Liver (tissue), 3 donors: ENCODE data around the gene ZNF726.

Experiments
- FOXA1 ChIP-seq: IDR thresholded peaks from 2 replicates; pipeline ENCODE4 v1.6.1; 2016; ENCODE audit warnings: antibody characterized with exemption
- GABPA ChIP-seq, 2 donors: IDR thresholded peaks in 1 of 2; conservative IDR thresholded peaks in 1 of 2; 2 replicates each; pipeline ENCODE4 v1.6.1; 2016; ENCODE audit warnings: antibody characterized with exemption in 2 of 2, mild to moderate bottlenecking in 1 of 2, moderate library complexity in 1 of 2
- HNF4A ChIP-seq, 2 donors: conservative IDR thresholded peaks; 2 replicates each; pipeline ENCODE4 v1.6.1; 2016; ENCODE audit warnings: antibody characterized with exemption in 2 of 2, mild to moderate bottlenecking in 2 of 2
- JUND ChIP-seq, 2 donors: IDR thresholded peaks; 2 replicates each; pipeline ENCODE4 v1.6.1; 2016; ENCODE audit warnings: antibody characterized with exemption in 2 of 2
- RAD21 ChIP-seq, 2 donors: IDR thresholded peaks; 2 replicates each; pipeline ENCODE4 v1.6.1; 2016; ENCODE audit warnings: antibody characterized with exemption in 2 of 2, mild to moderate bottlenecking in 2 of 2
- SP1 ChIP-seq: IDR thresholded peaks from 2 replicates; pipeline ENCODE4 v1.6.1; 2018; ENCODE audit warnings: antibody characterized with exemption, mild to moderate bottlenecking
- TF ChIP-seq, protein P1 (sequence below): fragments of 150-350 bp; IDR thresholded peaks from 2 replicates; pipeline ENCODE4 v1.5.1; 2017; ENCODE audit warnings: improper control_type of control experiment, low read depth, low read length; ENCODE audit not compliant: missing input control
- TF ChIP-seq, protein P2 (sequence below): IDR thresholded peaks from 2 replicates; pipeline ENCODE4 v1.6.1; 2016; ENCODE audit warnings: antibody characterized with exemption, mild to moderate bottlenecking
- TF ChIP-seq, protein P3 (sequence below): IDR thresholded peaks from 2 replicates; pipeline ENCODE4 v1.6.1; 2016; ENCODE audit warnings: antibody characterized with exemption
- TF ChIP-seq, protein P4 (sequence below): IDR thresholded peaks from 2 replicates; pipeline ENCODE4 v1.6.1; 2016; ENCODE audit warnings: antibody characterized with exemption
- donor health status: healthy.
- donor health status: healthy.

DNA sequence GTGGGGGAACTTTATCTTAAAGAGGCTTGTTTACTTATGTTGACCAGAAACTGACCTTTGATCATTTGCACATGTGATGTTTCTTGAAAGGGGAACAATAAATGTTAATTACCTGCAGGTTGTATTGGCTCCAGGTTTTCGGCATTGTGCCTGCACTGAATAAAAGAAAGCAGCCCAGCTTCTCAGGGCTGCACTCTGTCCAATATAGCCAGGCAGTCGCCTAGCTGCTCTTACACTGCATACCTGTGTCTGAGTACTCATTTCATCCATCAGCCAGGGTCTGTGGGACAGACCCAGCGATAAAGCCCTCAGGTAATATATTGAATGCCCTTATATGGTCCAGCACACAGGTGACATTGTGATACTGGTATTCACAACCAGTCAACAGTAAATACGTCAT is 8.9 kb upstream of the ZNF726 start:
- TF ChIP-seq, protein P1, sequence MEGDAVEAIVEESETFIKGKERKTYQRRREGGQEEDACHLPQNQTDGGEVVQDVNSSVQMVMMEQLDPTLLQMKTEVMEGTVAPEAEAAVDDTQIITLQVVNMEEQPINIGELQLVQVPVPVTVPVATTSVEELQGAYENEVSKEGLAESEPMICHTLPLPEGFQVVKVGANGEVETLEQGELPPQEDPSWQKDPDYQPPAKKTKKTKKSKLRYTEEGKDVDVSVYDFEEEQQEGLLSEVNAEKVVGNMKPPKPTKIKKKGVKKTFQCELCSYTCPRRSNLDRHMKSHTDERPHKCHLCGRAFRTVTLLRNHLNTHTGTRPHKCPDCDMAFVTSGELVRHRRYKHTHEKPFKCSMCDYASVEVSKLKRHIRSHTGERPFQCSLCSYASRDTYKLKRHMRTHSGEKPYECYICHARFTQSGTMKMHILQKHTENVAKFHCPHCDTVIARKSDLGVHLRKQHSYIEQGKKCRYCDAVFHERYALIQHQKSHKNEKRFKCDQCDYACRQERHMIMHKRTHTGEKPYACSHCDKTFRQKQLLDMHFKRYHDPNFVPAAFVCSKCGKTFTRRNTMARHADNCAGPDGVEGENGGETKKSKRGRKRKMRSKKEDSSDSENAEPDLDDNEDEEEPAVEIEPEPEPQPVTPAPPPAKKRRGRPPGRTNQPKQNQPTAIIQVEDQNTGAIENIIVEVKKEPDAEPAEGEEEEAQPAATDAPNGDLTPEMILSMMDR: no peak
- no peak for TF ChIP-seq JUND (IDR thresholded peaks at IDR 0.05)
- TF ChIP-seq RAD21 (IDR thresholded peaks at IDR 0.05): no peak
- no peak for TF ChIP-seq SP1
- TF ChIP-seq, protein P2, sequence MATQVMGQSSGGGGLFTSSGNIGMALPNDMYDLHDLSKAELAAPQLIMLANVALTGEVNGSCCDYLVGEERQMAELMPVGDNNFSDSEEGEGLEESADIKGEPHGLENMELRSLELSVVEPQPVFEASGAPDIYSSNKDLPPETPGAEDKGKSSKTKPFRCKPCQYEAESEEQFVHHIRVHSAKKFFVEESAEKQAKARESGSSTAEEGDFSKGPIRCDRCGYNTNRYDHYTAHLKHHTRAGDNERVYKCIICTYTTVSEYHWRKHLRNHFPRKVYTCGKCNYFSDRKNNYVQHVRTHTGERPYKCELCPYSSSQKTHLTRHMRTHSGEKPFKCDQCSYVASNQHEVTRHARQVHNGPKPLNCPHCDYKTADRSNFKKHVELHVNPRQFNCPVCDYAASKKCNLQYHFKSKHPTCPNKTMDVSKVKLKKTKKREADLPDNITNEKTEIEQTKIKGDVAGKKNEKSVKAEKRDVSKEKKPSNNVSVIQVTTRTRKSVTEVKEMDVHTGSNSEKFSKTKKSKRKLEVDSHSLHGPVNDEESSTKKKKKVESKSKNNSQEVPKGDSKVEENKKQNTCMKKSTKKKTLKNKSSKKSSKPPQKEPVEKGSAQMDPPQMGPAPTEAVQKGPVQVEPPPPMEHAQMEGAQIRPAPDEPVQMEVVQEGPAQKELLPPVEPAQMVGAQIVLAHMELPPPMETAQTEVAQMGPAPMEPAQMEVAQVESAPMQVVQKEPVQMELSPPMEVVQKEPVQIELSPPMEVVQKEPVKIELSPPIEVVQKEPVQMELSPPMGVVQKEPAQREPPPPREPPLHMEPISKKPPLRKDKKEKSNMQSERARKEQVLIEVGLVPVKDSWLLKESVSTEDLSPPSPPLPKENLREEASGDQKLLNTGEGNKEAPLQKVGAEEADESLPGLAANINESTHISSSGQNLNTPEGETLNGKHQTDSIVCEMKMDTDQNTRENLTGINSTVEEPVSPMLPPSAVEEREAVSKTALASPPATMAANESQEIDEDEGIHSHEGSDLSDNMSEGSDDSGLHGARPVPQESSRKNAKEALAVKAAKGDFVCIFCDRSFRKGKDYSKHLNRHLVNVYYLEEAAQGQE: no peak
- TF ChIP-seq, protein P3, sequence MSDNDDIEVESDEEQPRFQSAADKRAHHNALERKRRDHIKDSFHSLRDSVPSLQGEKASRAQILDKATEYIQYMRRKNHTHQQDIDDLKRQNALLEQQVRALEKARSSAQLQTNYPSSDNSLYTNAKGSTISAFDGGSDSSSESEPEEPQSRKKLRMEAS: no peak
- no peak for TF ChIP-seq HNF4A (conservative IDR thresholded peaks at IDR 0.05)
- TF ChIP-seq, protein P4, sequence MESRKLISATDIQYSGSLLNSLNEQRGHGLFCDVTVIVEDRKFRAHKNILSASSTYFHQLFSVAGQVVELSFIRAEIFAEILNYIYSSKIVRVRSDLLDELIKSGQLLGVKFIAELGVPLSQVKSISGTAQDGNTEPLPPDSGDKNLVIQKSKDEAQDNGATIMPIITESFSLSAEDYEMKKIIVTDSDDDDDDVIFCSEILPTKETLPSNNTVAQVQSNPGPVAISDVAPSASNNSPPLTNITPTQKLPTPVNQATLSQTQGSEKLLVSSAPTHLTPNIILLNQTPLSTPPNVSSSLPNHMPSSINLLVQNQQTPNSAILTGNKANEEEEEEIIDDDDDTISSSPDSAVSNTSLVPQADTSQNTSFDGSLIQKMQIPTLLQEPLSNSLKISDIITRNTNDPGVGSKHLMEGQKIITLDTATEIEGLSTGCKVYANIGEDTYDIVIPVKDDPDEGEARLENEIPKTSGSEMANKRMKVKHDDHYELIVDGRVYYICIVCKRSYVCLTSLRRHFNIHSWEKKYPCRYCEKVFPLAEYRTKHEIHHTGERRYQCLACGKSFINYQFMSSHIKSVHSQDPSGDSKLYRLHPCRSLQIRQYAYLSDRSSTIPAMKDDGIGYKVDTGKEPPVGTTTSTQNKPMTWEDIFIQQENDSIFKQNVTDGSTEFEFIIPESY: no peak
- no peak for TF ChIP-seq GABPA (IDR thresholded peaks at IDR 0.05 in 1 of 2, conservative IDR thresholded peaks at IDR 0.05 in 1 of 2)
- TF ChIP-seq FOXA1: no peak
